ENCODE data around the gene THUMPD2.

Gene THUMPD2

GRCh38 chr2:39715095-39715494, 64.0 kb downstream of the THUMPD2 start:
- Mint-ChIP-seq H3K9me3 (no peaks in the 10 kb centered on the region), H3K4me1 (no peaks in the 10 kb centered on the region), H3K27me3 (peaks cover under 1% of the 10 kb centered on the region), H3K36me3 (no peaks in the 10 kb centered on the region), H3K27ac (no peak overlapping the region), H3K4me3 (no peak overlapping the region)
- ATAC-seq: no peak

DNA sequence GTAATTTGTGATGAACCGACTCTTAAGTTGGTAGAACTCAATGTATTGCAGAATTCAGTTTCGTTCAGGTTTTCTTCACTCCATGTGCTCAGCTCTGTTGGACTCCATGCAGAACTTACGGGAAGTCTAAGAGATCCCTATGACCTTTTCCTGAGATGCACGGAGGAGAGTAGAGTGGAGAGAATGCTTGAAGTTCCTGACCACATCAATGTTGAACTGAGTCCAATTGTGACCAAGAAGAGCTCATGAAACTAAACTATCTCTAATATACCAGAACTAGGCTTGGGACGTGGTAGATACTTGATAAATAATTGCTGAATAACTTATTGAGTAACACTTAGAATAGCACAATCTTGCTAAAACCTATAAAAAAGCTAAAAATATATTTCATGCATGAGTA, 66.1 kb downstream of the THUMPD2 start:
- peaks cover 2% of the 10 kb centered on the region for H3K9me3 Mint-ChIP-seq
- H3K27ac Mint-ChIP-seq: no peak overlapping the region
- no peak overlapping the region for H3K4me3 Mint-ChIP-seq
- H3K4me1 Mint-ChIP-seq: no peaks in the 10 kb centered on the region
- H3K36me3 Mint-ChIP-seq: no peaks in the 10 kb centered on the region
- H3K27me3 Mint-ChIP-seq: peaks cover 6% of the 10 kb centered on the region
- ATAC-seq: no peak

GRCh38 chr2:39710807-39711206, 68.3 kb downstream of the THUMPD2 start:
- Mint-ChIP-seq H3K27me3 (peaks cover 27% of the 10 kb centered on the region), H3K9me3 (peaks cover 4% of the 10 kb centered on the region)

GRCh38 chr2:39708003-39708402, 71.1 kb downstream of the THUMPD2 start:
- no peaks in the 10 kb centered on the region for H3K36me3 Mint-ChIP-seq
- H3K27me3 Mint-ChIP-seq: peaks cover 41% of the 10 kb centered on the region
- H3K27ac Mint-ChIP-seq: no peak overlapping the region

More at GRCh38 chr2:39710807-39711206, 68.3 kb downstream of the THUMPD2 start:
- no peak for ATAC-seq
- Mint-ChIP-seq H3K4me1 (no peaks in the 10 kb centered on the region), H3K4me3 (no peak overlapping the region), H3K27ac (no peak overlapping the region), H3K36me3 (no peaks in the 10 kb centered on the region)

GRCh38 chr2:39706945-39707344, 72.1 kb downstream of the THUMPD2 start:
- peaks cover 8% of the 10 kb centered on the region for H3K9me3 Mint-ChIP-seq

More at GRCh38 chr2:39708003-39708402, 71.1 kb downstream of the THUMPD2 start:
- Mint-ChIP-seq H3K9me3 (peaks cover 4% of the 10 kb centered on the region), H3K4me1 (no peaks in the 10 kb centered on the region), H3K4me3 (no peak overlapping the region)
- no peak for ATAC-seq

DNA sequence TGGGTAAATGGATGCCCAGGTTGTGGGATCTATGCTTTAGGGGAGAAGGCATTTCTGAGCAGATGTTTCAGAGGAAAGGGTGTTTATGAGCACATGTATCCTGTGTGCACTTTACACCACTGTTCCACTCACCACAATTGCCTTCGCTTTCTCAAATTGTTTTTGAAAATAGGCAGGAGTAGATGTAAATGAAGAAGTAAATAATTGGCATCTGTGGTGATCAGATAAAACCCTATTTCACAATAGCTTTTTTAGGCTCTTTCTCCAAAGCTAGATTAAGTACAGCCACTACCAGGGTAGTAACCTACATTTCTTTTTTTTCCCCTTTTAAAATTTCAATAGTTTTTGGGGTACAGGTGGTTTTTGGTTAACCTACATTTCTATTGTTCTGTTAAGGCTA, 72.7 kb downstream of the THUMPD2 start:
- peaks cover 8% of the 10 kb centered on the region for H3K9me3 Mint-ChIP-seq
- peaks cover 5% of the 10 kb centered on the region for H3K36me3 Mint-ChIP-seq
- peaks cover 41% of the 10 kb centered on the region for H3K27me3 Mint-ChIP-seq
- no peaks in the 10 kb centered on the region for H3K4me1 Mint-ChIP-seq
- H3K4me3 Mint-ChIP-seq: no peak overlapping the region
- ATAC-seq: no peak
- no peak overlapping the region for H3K27ac Mint-ChIP-seq

More at GRCh38 chr2:39706945-39707344, 72.1 kb downstream of the THUMPD2 start:
- Mint-ChIP-seq H3K27ac (no peak overlapping the region), H3K36me3 (no peaks in the 10 kb centered on the region), H3K27me3 (peaks cover 41% of the 10 kb centered on the region), H3K4me1 (no peaks in the 10 kb centered on the region), H3K4me3 (no peak overlapping the region)
- ATAC-seq: no peak

DNA sequence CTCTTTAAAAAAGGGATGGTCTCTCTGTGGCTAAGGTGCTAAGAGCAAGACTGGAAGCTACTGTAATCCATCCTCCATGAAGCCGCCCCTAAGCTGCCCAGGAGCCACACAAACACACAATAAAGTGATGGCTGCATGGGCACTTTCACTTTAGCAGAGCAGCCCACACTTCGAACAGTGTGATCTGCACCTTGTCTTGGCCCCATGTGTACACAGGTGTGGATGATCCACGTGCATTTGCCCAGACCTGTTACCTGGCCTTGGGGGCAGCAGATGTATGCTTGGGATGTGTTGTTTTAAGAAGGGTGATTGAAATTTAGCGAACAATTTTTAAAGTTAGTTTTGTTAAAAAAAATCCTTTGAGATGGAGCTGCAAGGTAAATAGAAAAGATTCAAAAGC, 73.4 kb downstream of the THUMPD2 start:
- no peak for ATAC-seq
- peaks cover 41% of the 10 kb centered on the region for H3K27me3 Mint-ChIP-seq
- H3K27ac Mint-ChIP-seq: no peak overlapping the region
- no peak overlapping the region for H3K4me3 Mint-ChIP-seq
- peaks cover 8% of the 10 kb centered on the region for H3K36me3 Mint-ChIP-seq
- no peaks in the 10 kb centered on the region for H3K4me1 Mint-ChIP-seq
- H3K9me3 Mint-ChIP-seq: peaks cover 10% of the 10 kb centered on the region

DNA sequence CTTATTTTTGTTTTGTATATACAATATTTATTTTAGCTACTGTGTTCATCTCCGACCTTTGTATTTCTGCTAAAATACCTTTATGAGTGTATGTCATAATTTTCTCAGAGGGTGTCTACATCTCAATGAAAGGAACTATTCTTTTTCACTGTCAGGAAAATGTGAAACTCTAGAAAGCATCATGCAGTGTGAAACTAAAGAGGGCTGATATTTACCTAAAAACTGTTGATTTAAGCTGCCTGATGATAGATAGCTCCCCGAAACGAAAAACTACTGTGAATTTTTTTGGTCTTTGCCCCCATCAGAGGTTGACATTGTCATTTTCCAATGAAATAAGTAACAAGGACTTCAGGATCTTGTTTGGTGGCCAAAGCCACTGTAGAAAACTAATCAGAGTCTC, 74.5 kb downstream of the THUMPD2 start:
- ATAC-seq: no peak
- H3K27ac Mint-ChIP-seq: no peak overlapping the region
- H3K9me3 Mint-ChIP-seq: peaks cover 16% of the 10 kb centered on the region
- H3K27me3 Mint-ChIP-seq: peaks cover 51% of the 10 kb centered on the region
- no peak overlapping the region for H3K4me3 Mint-ChIP-seq
- no peaks in the 10 kb centered on the region for H3K4me1 Mint-ChIP-seq
- H3K36me3 Mint-ChIP-seq: peaks cover 13% of the 10 kb centered on the region

DNA sequence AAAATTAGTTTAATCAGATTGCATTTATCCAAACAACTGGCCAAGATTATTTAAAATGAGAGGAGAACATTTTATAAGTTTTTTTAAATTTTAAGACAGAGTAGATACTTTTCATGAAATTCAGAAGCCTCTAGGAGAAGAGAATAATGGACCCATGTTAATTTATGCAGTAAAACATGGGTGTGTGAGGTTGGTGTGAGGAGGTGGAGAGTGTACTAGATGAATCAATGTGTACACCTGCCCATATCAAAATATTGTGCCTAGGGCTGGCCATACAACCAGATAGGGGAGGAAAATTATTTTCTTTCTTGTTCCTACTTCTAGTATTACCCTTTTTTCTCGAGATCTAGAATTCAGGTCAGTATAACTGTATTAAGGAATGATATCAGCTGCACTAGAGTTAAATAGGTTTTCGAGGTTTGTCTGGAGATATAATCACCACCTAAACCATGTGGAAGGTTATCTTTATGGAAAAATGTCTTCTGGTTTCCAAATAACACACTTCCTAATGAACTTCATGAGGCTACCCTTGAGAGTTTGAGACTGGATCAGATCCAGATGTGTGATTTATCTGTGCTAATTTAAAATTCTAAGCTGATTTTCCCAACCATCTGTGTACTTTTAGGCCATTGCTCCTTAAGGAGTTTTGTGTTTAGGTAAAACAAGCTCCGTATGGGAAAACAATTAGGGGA, 75.7 kb downstream of the THUMPD2 start:
- H3K27ac Mint-ChIP-seq: no peak overlapping the region
- ATAC-seq: no peak
- peaks cover 13% of the 10 kb centered on the region for H3K36me3 Mint-ChIP-seq
- H3K4me3 Mint-ChIP-seq: no peak overlapping the region
- H3K9me3 Mint-ChIP-seq: peaks cover 16% of the 10 kb centered on the region
- H3K4me1 Mint-ChIP-seq: no peaks in the 10 kb centered on the region
- H3K27me3 Mint-ChIP-seq: peaks cover 52% of the 10 kb centered on the region

- Mint-ChIP-seq H3K36me3 (peaks cover 13% of the 10 kb centered on the region), H3K27ac (no peak overlapping the region), H3K4me3 (no peak overlapping the region), H3K9me3 (peaks cover 12% of the 10 kb centered on the region), H3K4me1 (no peaks in the 10 kb centered on the region), H3K27me3 (peaks cover 39% of the 10 kb centered on the region)
- ATAC-seq: no peak
Observed at GRCh38 chr2:39701137-39701536, 77.9 kb downstream of the THUMPD2 start.

- H3K36me3 Mint-ChIP-seq: peaks cover 13% of the 10 kb centered on the region
- no peaks in the 10 kb centered on the region for H3K4me1 Mint-ChIP-seq
- no peak for ATAC-seq
- H3K9me3 Mint-ChIP-seq: peaks cover 12% of the 10 kb centered on the region
- no peak overlapping the region for H3K27ac Mint-ChIP-seq
- peaks cover 22% of the 10 kb centered on the region for H3K27me3 Mint-ChIP-seq
- no peak overlapping the region for H3K4me3 Mint-ChIP-seq
Observed at GRCh38 chr2:39697454-39697853, 81.6 kb downstream of the THUMPD2 start.

DNA sequence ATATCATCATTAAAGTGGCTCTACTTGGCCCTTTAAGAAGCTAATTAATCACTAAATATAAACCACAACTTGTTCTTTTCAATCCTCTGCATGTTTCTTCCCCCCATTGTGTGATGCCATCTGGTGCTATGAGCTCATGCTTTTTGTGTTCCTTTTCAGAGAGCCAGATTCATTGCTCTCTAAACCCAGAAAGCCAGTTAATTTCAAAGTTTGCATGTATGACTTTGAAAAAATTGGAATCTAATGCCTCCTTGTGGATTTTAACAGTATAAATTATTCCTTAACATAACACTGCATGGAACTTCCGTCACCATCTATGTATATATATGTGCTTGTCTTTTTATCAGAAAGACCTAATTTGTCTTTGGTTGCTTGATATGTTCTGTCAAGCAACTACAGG, 82.2 kb downstream of the THUMPD2 start:
- no peak for ATAC-seq
- H3K4me3 Mint-ChIP-seq: no peak overlapping the region
- H3K4me1 Mint-ChIP-seq: no peaks in the 10 kb centered on the region
- H3K27ac Mint-ChIP-seq: no peak overlapping the region
- peaks cover 22% of the 10 kb centered on the region for H3K27me3 Mint-ChIP-seq
- peaks cover 8% of the 10 kb centered on the region for H3K9me3 Mint-ChIP-seq
- H3K36me3 Mint-ChIP-seq: peaks cover 13% of the 10 kb centered on the region

DNA sequence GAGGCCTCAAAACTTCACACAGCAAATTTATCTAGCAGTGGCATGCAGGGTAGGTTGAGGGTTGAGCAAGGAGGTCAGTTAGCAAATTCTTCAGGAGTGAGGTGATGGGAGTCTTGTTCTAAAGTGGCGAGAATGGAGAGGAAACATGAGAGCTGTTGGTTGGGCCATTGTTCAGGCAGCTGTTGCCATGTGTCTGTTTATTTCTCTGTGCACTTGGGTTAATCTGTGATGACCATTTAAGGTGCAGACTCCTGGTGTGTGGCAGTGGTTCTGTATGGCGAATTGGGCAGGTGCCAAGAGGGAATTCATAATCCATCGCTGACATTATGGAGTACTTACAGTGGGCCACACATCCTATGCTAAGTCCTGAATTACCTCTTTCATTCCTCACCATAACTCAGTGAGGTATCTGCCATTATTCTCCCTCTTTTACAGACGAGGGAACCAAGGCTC, 82.9 kb downstream of the THUMPD2 start:
- H3K27me3 Mint-ChIP-seq: peaks cover 22% of the 10 kb centered on the region
- H3K4me1 Mint-ChIP-seq: no peaks in the 10 kb centered on the region
- H3K27ac Mint-ChIP-seq: no peak overlapping the region
- no peak for ATAC-seq
- H3K9me3 Mint-ChIP-seq: peaks cover 8% of the 10 kb centered on the region
- H3K36me3 Mint-ChIP-seq: peaks cover 7% of the 10 kb centered on the region
- H3K4me3 Mint-ChIP-seq: no peak overlapping the region

DNA sequence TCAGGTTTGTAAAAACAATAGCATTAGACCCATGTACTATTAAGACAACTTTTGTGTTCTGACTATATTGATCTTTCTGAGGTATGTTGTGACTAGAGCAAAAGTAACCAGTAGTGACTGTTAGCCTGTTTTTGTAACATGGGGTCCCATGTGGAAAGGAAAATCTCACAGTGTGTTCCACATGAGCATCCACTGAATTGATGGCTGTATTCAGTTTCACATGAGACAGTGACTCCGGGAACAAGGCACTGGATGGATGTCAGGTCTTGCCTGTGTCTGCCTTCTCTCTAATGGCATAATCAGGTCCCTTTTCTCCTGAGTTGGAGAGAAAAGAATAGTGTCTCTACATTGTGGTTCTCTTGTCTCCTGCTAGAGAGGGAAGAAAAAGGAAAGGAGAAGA, 85.8 kb downstream of the THUMPD2 start:
- H3K36me3 Mint-ChIP-seq: no peaks in the 10 kb centered on the region

GRCh38 chr2:39689876-39690275, 89.2 kb downstream of the THUMPD2 start:
- Mint-ChIP-seq H3K27me3 (peaks cover 39% of the 10 kb centered on the region), H3K4me3 (no peak overlapping the region), H3K4me1 (no peaks in the 10 kb centered on the region), H3K36me3 (no peaks in the 10 kb centered on the region), H3K27ac (no peak overlapping the region), H3K9me3 (peaks cover 4% of the 10 kb centered on the region)
- ATAC-seq: no peak

More for the DNA sequence above, 85.8 kb downstream of the THUMPD2 start:
- no peaks in the 10 kb centered on the region for H3K4me1 Mint-ChIP-seq
- H3K27ac Mint-ChIP-seq: no peak overlapping the region
- ATAC-seq: no peak
- peaks cover 23% of the 10 kb centered on the region for H3K27me3 Mint-ChIP-seq
- H3K9me3 Mint-ChIP-seq: peaks cover 4% of the 10 kb centered on the region
- H3K4me3 Mint-ChIP-seq: no peak overlapping the region

- no peak for ATAC-seq
- Mint-ChIP-seq H3K27me3 (peaks cover 44% of the 10 kb centered on the region), H3K9me3 (peaks cover 4% of the 10 kb centered on the region), H3K36me3 (no peaks in the 10 kb centered on the region), H3K4me3 (no peak overlapping the region), H3K27ac (no peak overlapping the region), H3K4me1 (no peaks in the 10 kb centered on the region)
Observed at GRCh38 chr2:39689272-39689841, 89.7 kb downstream of the THUMPD2 start.

Data from stimulated activated memory B cell treated with anti-CD40 and anti-IgM and Interleukin-4, amounts not matched to agents 10 μg/mL and 1 μg/mL and 100 μg/mL, for 72 hours (primary cell).